Activated CD4-positive, alpha-beta memory T cell treated with anti-CD3 and anti-CD28 coated beads, Interleukin-2, amount 10 ng/mL, durations not matched to agents 7 days and 5 days (primary cell): ENCODE data around the gene PYGM. TPM values are rescaled to one million over a fixed set of nuclear protein-coding genes. Genes with fewer than 3 reads are reported as not detected.

ENCODE experiments used
- CTCF ChIA-PET: fragments of 350-600 bp; sonication (Branson Sonifier 250); formaldehyde crosslinking; loops from one replicate; lab custom pipeline; 2021; ENCODE audit warnings: antibody characterized with exemption, inconsistent platforms; lab: Charles Lee
- POLR2A ChIA-PET: fragments of 350-600 bp; sonication (Branson Sonifier 250); formaldehyde crosslinking; loops from one replicate; lab custom pipeline; 2021; ENCODE audit warnings: antibody characterized with exemption; lab: Charles Lee
- DNase-seq: peaks from one replicate; pipeline ENCODE4 v3.0.0-alpha.2; 2020
- H3K27ac Mint-ChIP-seq: one replicate; pipeline ENCODE4 v1.8.0; 2021; ENCODE audit warnings: mild to moderate bottlenecking, mixed read lengths
- H3K27me3 Mint-ChIP-seq: one replicate; pipeline ENCODE4 v1.8.0; 2021; ENCODE audit warnings: mixed read lengths
- H3K36me3 Mint-ChIP-seq: one replicate; pipeline ENCODE4 v1.8.0; 2021; ENCODE audit warnings: low read depth, mixed read lengths
- H3K4me1 Mint-ChIP-seq: one replicate; pipeline ENCODE4 v1.8.0; 2021; ENCODE audit warnings: mixed read lengths
- H3K4me3 Mint-ChIP-seq: one replicate; pipeline ENCODE4 v1.8.0; 2021; ENCODE audit warnings: mild to moderate bottlenecking, mixed read lengths
- H3K9me3 Mint-ChIP-seq: one replicate; pipeline ENCODE4 v1.8.0; 2021; ENCODE audit warnings: mixed read lengths
- total RNA-seq, 2 experiments: library from RNA; stranded (reverse); gene quantifications; one replicate each; pipeline ENCODE4 v1.2.3, GENCODE V29; 2021

PYGM gene
- total RNA-seq, 2 experiments from 2014 or later = 3.1 to 4.0 TPM

DNA sequence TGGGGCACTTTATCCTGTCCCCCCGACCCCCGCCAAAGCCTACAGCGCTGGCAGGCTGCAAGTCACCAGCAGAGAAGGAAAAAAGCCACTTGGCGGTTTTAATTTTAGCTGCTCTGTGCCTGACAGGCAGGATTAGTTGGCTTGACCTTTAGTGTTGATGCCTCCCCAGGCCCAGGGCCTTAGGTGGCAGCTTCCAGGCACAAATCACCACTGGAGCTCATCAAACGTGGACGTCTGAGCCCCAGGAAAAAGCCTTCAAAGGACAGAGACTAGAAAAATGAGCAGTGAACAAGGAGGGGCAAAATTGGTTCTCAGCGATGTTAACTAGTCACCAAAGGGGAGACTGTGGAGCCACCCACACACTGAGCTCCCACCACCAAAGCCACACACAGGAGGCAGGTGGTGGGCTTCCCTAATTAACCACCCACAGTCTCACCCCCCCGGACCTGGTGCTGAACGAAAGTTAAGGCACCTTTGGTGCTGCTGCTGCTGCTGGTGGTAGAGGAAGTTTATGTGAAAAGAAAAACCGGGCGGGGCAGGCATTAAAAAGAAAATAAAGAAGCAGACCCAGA is 4.4 kb upstream of the PYGM start:
- H3K9me3 Mint-ChIP-seq = no peaks in the 10 kb centered on the region
- peak overlapping the region; percentile 72 for H3K4me3 Mint-ChIP-seq
- peak overlapping the region; percentile 99 for H3K27ac Mint-ChIP-seq
- ChIA-PET POLR2A (interaction anchor here (1.0 to 13.2 kb wide), 7 partner anchors 8 to 277 kb away, joined by 3 to 435 read pairs (median 6); partner anchors contain the start of genes MAP4K2, RASGRP2, SAC3D1 and SF1), CTCF (interaction anchor here (0.7 to 11.8 kb wide), 7 partner anchors 8 to 446 kb away, joined by 3 to 132 read pairs (median 4); partner anchors contain the start of genes MEN1, PRDX5, RASGRP2 and SF1)
- H3K36me3 Mint-ChIP-seq = peaks cover 79% of the 10 kb centered on the region
- no peaks in the 10 kb centered on the region for H3K27me3 Mint-ChIP-seq
- DNase-seq = peak; percentile 72
- H3K4me1 Mint-ChIP-seq = peaks cover 87% of the 10 kb centered on the region

- H3K27ac Mint-ChIP-seq = peak overlapping the region; percentile 99
- ChIA-PET POLR2A (interaction anchor here (0.7 to 13.2 kb wide), 11 partner anchors 8 to 277 kb away, joined by 3 to 435 read pairs (median 4); partner anchors contain the start of genes MAP4K2, RASGRP2, SAC3D1 and SF1), CTCF (interaction anchor here (0.7 to 11.8 kb wide), 6 partner anchors 9 to 446 kb away, joined by 3 to 132 read pairs (median 4); partner anchors contain the start of genes MEN1, PRDX5, RASGRP2 and SF1)
- peaks cover 84% of the 10 kb centered on the region for H3K4me1 Mint-ChIP-seq
- no peaks in the 10 kb centered on the region for H3K9me3 Mint-ChIP-seq
- H3K4me3 Mint-ChIP-seq = peak overlapping the region; percentile 43
- H3K36me3 Mint-ChIP-seq = peaks cover 74% of the 10 kb centered on the region
- H3K27me3 Mint-ChIP-seq = no peaks in the 10 kb centered on the region
- DNase-seq = peak; percentile 39
These were observed 3.8 kb upstream of the PYGM start for GRCh38 chr11:64763526-64764039.

- ChIA-PET CTCF (interaction anchor here (0.8 to 11.8 kb wide), 4 partner anchors 9 to 48 kb away, joined by 4 to 132 read pairs (median 16); partner anchors contain the start of genes MEN1, RASGRP2 and SF1), POLR2A (interaction anchor here (0.7 to 13.2 kb wide), 10 partner anchors 8 to 278 kb away, joined by 3 to 435 read pairs (median 4); partner anchors contain the start of genes MAP4K2, RASGRP2, SAC3D1 and SF1)
- peak overlapping the region; percentile 44 for H3K4me3 Mint-ChIP-seq
- peaks cover 77% of the 10 kb centered on the region for H3K4me1 Mint-ChIP-seq
- peaks cover 67% of the 10 kb centered on the region for H3K36me3 Mint-ChIP-seq
- peak overlapping the region; percentile 99 for H3K27ac Mint-ChIP-seq
- no peaks in the 10 kb centered on the region for H3K9me3 Mint-ChIP-seq
- H3K27me3 Mint-ChIP-seq = no peaks in the 10 kb centered on the region
- peak; percentile 40 for DNase-seq
These were observed 3.1 kb upstream of the PYGM start for GRCh38 chr11:64762674-64763525.

GRCh38 chr11:64762277-64762673 is 2.5 kb upstream of the PYGM start:
- H3K9me3 Mint-ChIP-seq = no peaks in the 10 kb centered on the region
- no peaks in the 10 kb centered on the region for H3K27me3 Mint-ChIP-seq
- ChIA-PET CTCF (interaction anchor here (11.8 kb wide), 1 partner anchor 18 kb away, joined by 132 read pairs; the partner anchor contains the start of gene RASGRP2), POLR2A (interaction anchor here (2.1 to 13.2 kb wide), 4 partner anchors 8 to 40 kb away, joined by 6 to 435 read pairs (median 80); partner anchors contain the start of genes MAP4K2, RASGRP2 and SF1)
- H3K4me3 Mint-ChIP-seq = no peak overlapping the region
- peaks cover 71% of the 10 kb centered on the region for H3K4me1 Mint-ChIP-seq
- no peak for DNase-seq
- H3K27ac Mint-ChIP-seq = peak overlapping the region; percentile 99
- peaks cover 61% of the 10 kb centered on the region for H3K36me3 Mint-ChIP-seq

DNA sequence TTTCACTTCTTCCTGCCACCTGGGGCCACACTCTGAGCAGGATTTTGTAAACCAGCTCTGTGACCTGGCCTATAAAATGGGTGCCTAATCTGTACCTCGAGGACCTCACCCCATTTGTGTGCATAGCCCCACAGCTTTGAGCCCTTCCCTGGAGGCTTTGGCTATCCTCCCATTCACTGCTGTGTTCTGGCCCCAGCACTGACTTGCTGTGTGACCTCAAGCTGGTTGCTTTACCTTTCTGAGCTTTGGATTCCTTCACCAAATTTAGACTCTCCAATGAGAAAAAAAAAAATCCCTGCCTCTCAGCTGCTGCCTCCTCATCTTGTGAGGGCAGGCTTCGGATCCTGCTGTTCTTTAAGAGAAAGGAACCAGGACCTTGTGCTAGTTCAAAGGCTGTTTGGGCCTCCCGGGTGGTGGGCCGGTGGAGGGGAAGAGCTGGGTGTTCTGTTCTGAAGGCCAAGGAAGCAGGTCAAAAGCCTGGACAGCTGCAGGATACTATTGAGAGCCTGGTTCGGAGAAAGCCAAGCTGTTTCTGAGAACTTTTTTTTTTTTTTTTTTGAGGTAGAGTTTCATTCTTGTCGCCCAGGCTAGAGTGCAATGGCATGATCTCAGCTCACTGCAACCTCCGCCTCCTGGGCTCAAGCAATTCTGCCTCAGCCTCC is 1.1 kb upstream of the PYGM start:
- peak overlapping the region; percentile 22 for H3K4me3 Mint-ChIP-seq
- H3K9me3 Mint-ChIP-seq = no peaks in the 10 kb centered on the region
- ChIA-PET POLR2A (interaction anchor here (0.8 to 13.2 kb wide), 6 partner anchors 10 to 87 kb away, joined by 3 to 435 read pairs (median 8); partner anchors contain the start of genes RASGRP2 and SF1), CTCF (interaction anchor here (0.6 to 11.8 kb wide), 8 partner anchors 8 to 430 kb away, joined by 3 to 132 read pairs (median 4); partner anchors contain the start of genes RASGRP2 and SF1)
- H3K36me3 Mint-ChIP-seq = peaks cover 51% of the 10 kb centered on the region
- no peak for DNase-seq
- peaks cover 61% of the 10 kb centered on the region for H3K4me1 Mint-ChIP-seq
- H3K27me3 Mint-ChIP-seq = no peaks in the 10 kb centered on the region
- H3K27ac Mint-ChIP-seq = peak overlapping the region; percentile 99

GRCh38 chr11:64759131-64759721 is 548 bp downstream of the PYGM start:
- no peak overlapping the region for H3K4me3 Mint-ChIP-seq
- H3K27ac Mint-ChIP-seq = peak overlapping the region; percentile 99
- H3K27me3 Mint-ChIP-seq = no peaks in the 10 kb centered on the region
- H3K9me3 Mint-ChIP-seq = no peaks in the 10 kb centered on the region
- no peak for DNase-seq
- POLR2A ChIA-PET = interaction anchor here (0.5 to 13.2 kb wide), 5 partner anchors 11 to 63 kb away, joined by 3 to 435 read pairs (median 10); partner anchors contain the start of genes RASGRP2 and SF1
- peaks cover 46% of the 10 kb centered on the region for H3K4me1 Mint-ChIP-seq
- CTCF ChIA-PET = interaction anchor here (11.8 kb wide), 1 partner anchor 15 kb away, joined by 132 read pairs; the partner anchor contains the start of gene RASGRP2
- peaks cover 35% of the 10 kb centered on the region for H3K36me3 Mint-ChIP-seq

DNA sequence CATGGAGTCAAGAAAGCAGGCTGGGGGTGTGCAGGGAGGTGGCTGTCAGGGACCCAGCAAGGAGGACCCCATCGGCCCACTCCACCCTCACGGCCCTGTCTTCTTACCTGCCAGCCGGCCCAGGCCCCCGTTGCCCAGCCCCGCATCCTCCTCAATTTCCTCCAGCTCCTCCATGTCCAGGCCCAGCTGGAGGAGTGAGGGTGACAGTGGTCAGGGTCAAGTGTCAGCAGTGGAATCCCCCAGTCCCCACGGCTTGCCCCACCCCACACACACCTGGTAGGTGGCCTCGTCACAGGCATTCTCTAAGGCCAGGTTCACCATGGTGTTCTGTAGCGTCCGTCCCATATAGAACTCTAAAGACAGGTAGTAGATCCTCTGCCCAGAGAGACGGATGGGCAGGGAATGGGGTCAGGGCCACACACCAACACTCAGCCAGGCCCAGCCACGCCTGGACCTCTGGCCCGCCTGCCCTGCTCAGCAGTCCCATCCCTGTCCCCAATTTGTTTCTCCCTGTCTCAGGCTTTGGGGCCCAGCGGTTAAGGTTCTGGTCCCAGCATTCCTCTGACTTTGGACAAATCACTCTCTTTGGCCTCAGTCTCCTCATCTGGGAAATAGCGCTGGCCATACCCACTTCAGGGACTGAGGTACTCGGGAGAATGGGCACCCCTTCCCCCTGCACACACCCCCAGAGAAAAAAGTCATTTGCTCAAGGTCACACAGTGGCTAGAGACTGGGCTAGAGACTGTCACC is 1.3 kb downstream of the PYGM start:
- no peaks in the 10 kb centered on the region for H3K9me3 Mint-ChIP-seq
- POLR2A ChIA-PET = interaction anchor here (13.2 kb wide), 1 partner anchor 12 kb away, joined by 435 read pairs; the partner anchor contains the start of gene RASGRP2

DNA sequence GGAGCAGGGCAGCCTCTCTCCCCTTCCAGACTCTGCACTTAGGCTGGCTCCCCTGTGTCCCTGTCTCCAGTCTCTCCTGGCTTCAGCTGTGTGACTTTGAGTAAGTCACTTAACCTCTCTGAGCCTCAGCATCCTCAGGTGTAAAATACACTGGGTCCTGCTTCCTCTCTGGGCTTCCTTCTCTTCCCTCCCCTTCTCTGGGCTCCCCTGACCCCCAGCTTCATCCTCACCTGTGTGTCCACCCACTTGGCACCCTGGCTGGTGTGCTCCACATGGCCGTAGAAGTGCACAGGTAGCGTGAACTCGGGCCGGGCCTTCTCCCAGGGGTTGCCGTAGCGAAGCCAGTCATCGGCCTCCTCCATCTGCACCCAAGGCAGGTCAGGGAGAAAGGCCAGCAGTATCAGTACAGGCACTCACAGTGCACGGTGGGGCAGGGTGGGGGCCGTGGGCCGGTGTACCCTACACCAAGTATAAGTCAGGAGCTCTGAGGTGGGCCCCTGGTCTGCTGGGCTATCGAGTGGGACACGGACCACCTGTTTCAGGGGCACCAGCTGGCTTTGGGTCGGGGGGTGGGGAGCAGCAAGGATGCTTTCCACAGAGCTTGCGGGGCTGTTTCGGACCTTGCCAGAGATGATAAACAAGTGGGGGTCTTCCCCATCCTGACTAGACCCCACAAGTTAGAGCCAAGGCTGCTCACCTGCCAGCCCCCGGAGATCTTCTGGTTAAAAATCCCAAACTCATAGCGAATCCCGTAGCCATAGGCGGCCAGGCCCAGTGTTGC is 2.0 kb downstream of the PYGM start:
- CTCF ChIA-PET = interaction anchor here (11.8 kb wide), 1 partner anchor 13 kb away, joined by 132 read pairs; the partner anchor contains the start of gene RASGRP2
- peaks cover 31% of the 10 kb centered on the region for H3K4me1 Mint-ChIP-seq
- no peaks in the 10 kb centered on the region for H3K9me3 Mint-ChIP-seq
- H3K27me3 Mint-ChIP-seq = no peaks in the 10 kb centered on the region
- H3K4me3 Mint-ChIP-seq = no peak overlapping the region
- DNase-seq = no peak
- POLR2A ChIA-PET = interaction anchor here (0.6 to 13.2 kb wide), 3 partner anchors 10 to 19 kb away, joined by 3 to 435 read pairs (median 3); partner anchors contain the start of gene RASGRP2
- H3K36me3 Mint-ChIP-seq = peaks cover 24% of the 10 kb centered on the region
- no peak overlapping the region for H3K27ac Mint-ChIP-seq

More for the DNA sequence above, 1.3 kb downstream of the PYGM start:
- Mint-ChIP-seq H3K4me3 (no peak overlapping the region), H3K27me3 (no peaks in the 10 kb centered on the region), H3K27ac (no peak overlapping the region), H3K4me1 (peaks cover 38% of the 10 kb centered on the region), H3K36me3 (peaks cover 28% of the 10 kb centered on the region)
- CTCF ChIA-PET = interaction anchor here (11.8 kb wide), 1 partner anchor 14 kb away, joined by 132 read pairs; the partner anchor contains the start of gene RASGRP2
- DNase-seq = no peak

DNA sequence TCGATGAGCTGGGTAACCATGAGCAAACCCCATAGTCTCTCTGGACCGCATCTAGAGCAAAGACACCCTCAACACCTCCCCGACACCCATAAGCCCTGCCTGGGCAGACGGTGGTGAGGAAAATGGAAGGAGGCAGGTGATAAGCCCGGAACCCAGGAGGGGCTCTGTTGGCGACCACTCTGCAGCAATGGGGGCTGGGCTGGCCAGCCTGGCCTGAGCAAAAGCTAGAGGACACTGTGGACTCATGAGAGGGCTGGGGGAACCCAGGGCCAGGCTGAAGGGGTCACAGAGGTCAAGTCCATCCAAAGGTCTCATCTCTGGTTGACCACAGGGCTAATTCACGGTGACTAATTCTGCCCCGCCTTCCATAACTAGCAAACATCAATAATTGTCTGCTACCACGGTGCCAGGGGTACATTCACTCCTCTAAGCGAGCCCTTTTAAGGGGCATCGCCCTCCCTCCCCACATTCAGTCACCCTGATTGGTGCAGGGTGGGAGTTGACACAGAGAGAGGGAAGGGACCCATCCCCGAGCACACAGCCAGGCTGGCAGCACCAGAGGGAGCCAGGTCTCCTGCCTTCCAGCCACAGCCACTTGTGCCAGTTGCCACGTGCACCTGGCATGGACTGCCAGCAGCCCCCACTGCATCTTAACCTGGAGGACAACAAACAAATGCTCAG is 4.0 kb downstream of the PYGM start:
- ChIA-PET CTCF (interaction anchor here (1.4 to 11.8 kb wide), 2 partner anchors 11 to 15 kb away, joined by 3 to 132 read pairs; partner anchors contain the start of gene RASGRP2), POLR2A (interaction anchor here (0.7 to 2.4 kb wide), 3 partner anchors 8 to 11 kb away, joined by 3 to 15 read pairs (median 5); partner anchors contain the start of gene RASGRP2)

More for the DNA sequence above, 4.0 kb downstream of the PYGM start:
- Mint-ChIP-seq H3K9me3 (no peaks in the 10 kb centered on the region), H3K4me3 (no peak overlapping the region), H3K4me1 (peaks cover 21% of the 10 kb centered on the region), H3K27me3 (no peaks in the 10 kb centered on the region), H3K36me3 (peaks cover 17% of the 10 kb centered on the region), H3K27ac (no peak overlapping the region)
- no peak for DNase-seq
